H1 (cell line): ENCODE results near the gene RERE. TPM values are rescaled to one million over a fixed set of nuclear protein-coding genes. Genes with fewer than 3 reads are reported as not detected.

ENCODE experiments used
- CTCF ChIA-PET: fragments of 300-600 bp; sonication (Branson Sonifier 250); formaldehyde crosslinking; loops from one replicate; lab custom pipeline; 2021; ENCODE audit not compliant: partially characterized antibody; lab: Charles Lee
- POLR2A ChIA-PET: fragments of 300-600 bp; sonication (Branson Sonifier 250); formaldehyde crosslinking; loops from one replicate; lab custom pipeline; 2021; ENCODE audit warnings: inconsistent platforms; ENCODE audit not compliant: partially characterized antibody; lab: Charles Lee
- DNase-seq, 2 experiments: peaks; one replicate each; pipeline versions ENCODE4 v3.0.0 to v3.0.0-alpha.2; 2010 to 2022; ENCODE audit warnings: low spot score in 2 of 2, low read depth in 1 of 2, mixed read lengths in 1 of 2
- FAIRE-seq: peaks from 2 replicates; lab custom pipeline; 2011; peaks lifted over from hg19 to GRCh38; lab: Jason Lieb, UNC
- H2AFZ ChIP-seq: 2 replicates; pipeline ENCODE4 v1.8.1; 2012; ENCODE audit warnings: low read length, inconsistent platforms
- H2AK5ac ChIP-seq: 2 replicates; pipeline ENCODE4 v1.6.1; 2013; ENCODE audit warnings: low read depth, low read length
- H2BK120ac ChIP-seq: replicated peaks from 2 replicates; pipeline ENCODE3; 2013; ENCODE audit warnings: low read depth, low read length, inconsistent platforms
- H2BK12ac ChIP-seq: 2 replicates; pipeline ENCODE4 v1.6.1; 2013; ENCODE audit warnings: low read depth, low read length
- H2BK15ac ChIP-seq: 2 replicates; pipeline ENCODE4 v1.6.1; 2013; ENCODE audit warnings: low read length
- H2BK20ac ChIP-seq: 2 replicates; pipeline ENCODE4 v1.6.1; 2013; ENCODE audit warnings: low read length
- H2BK5ac ChIP-seq: 2 replicates; pipeline ENCODE4 v1.6.1; 2013; ENCODE audit warnings: low read depth, low read length
- H3K14ac ChIP-seq: 2 replicates; pipeline ENCODE4 v1.6.1; 2013; ENCODE audit warnings: inconsistent platforms; ENCODE audit not compliant: insufficient read length
- H3K18ac ChIP-seq: 2 replicates; pipeline ENCODE4 v1.6.1; 2013; ENCODE audit warnings: low read length; ENCODE audit errors: extremely low read depth
- H3K23ac ChIP-seq: 2 replicates; pipeline ENCODE4 v1.6.1; 2013; ENCODE audit warnings: inconsistent platforms; ENCODE audit not compliant: insufficient read length
- H3K23me2 ChIP-seq: 2 replicates; pipeline ENCODE4 v1.6.1; 2013; ENCODE audit warnings: low read depth, low read length
- H3K27ac ChIP-seq: 2 replicates; pipeline ENCODE4 v1.6.1; 2011; ENCODE audit warnings: low read depth, low read length, inconsistent platforms
- H3K27me3 ChIP-seq, 4 experiments: replicated peaks in 1 of 4; 1 replicate in 1 of 4; 2 replicates in 3 of 4; pipeline versions ENCODE4 v1.6.1 to v1.8.1; 2011 to 2013; ENCODE audit warnings: low read length in 3 of 4, mild to moderate bottlenecking in 3 of 4, inconsistent platforms in 2 of 4, mixed read lengths in 2 of 4, moderate library complexity in 1 of 4; ENCODE audit not compliant: control insufficient read depth in 3 of 4, insufficient read depth in 3 of 4; ENCODE audit errors: extremely low read depth in 1 of 4
- H3K36me3 ChIP-seq, 4 experiments: 2 replicates each; pipeline versions ENCODE4 v1.6.1 to v1.8.1; 2011 to 2013; ENCODE audit warnings: mild to moderate bottlenecking in 4 of 4, low read length in 3 of 4, moderate library complexity in 2 of 4, control low read depth in 1 of 4, inconsistent platforms in 1 of 4; ENCODE audit not compliant: insufficient read depth in 4 of 4, control insufficient read depth in 2 of 4
- H3K4ac ChIP-seq: replicated peaks from 2 replicates; pipeline ENCODE3; 2013; ENCODE audit warnings: low read length, low read depth, mixed read lengths, inconsistent platforms; ENCODE audit not compliant: insufficient read length
- H3K4me1 ChIP-seq, 4 experiments: replicated peaks in 1 of 4; 1 replicate in 1 of 4; 2 replicates in 3 of 4; pipeline versions ENCODE4 v1.6.1 to v1.8.1; 2011 to 2013; ENCODE audit warnings: low read length in 3 of 4, inconsistent platforms in 2 of 4, mixed read lengths in 1 of 4; ENCODE audit not compliant: insufficient read depth in 4 of 4, control insufficient read depth in 3 of 4
- H3K4me2 ChIP-seq, 2 experiments: 2 replicates each; pipeline versions ENCODE4 v1.6.1 to v1.8.1; 2011 to 2013; ENCODE audit warnings: low read depth in 2 of 2, low read length in 2 of 2, control low read depth in 1 of 2, inconsistent platforms in 1 of 2, mild to moderate bottlenecking in 1 of 2; ENCODE audit not compliant: insufficient read depth in 1 of 2
- H3K4me3 ChIP-seq, 4 experiments: fragments of 200-600, 300-600 bp in 1 of 4; sonication (generic), shearing (Covaris generic), sonication (Bioruptor Twin) in 1 of 4; 2 replicates each; pipeline versions ENCODE4 v1.5.1 to v1.8.1; 2011 to 2016; ENCODE audit warnings: low read length in 4 of 4, low read depth in 3 of 4, control low read depth in 2 of 4, inconsistent platforms in 2 of 4, mild to moderate bottlenecking in 2 of 4, mixed read lengths in 1 of 4, moderate library complexity in 1 of 4; ENCODE audit not compliant: insufficient read depth in 2 of 4; ENCODE audit errors: extremely low read depth in 1 of 4
- H3K56ac ChIP-seq: replicated peaks from 2 replicates; pipeline ENCODE3; 2013; ENCODE audit warnings: low read depth, mild to moderate bottlenecking, mixed read lengths, low read length, inconsistent platforms; ENCODE audit not compliant: insufficient read length
- H3K79me1 ChIP-seq: 2 replicates; pipeline ENCODE4 v1.6.1; 2013; ENCODE audit warnings: low read depth, low read length, control low read depth
- H3K79me2 ChIP-seq, 2 experiments: 2 replicates each; pipeline versions ENCODE4 v1.6.1 to v1.8.1; 2012 to 2013; ENCODE audit warnings: low read length in 2 of 2, mild to moderate bottlenecking in 2 of 2, inconsistent platforms in 1 of 2; ENCODE audit not compliant: insufficient read depth in 2 of 2, control insufficient read depth in 1 of 2
- H3K9ac ChIP-seq, 4 experiments: replicated peaks in 1 of 4; 1 replicate in 1 of 4; 2 replicates in 3 of 4; pipeline versions ENCODE4 v1.6.1 to v1.8.1; 2011 to 2013; ENCODE audit warnings: low read depth in 3 of 4, low read length in 3 of 4, control low read depth in 2 of 4, mild to moderate bottlenecking in 2 of 4, moderate library complexity in 2 of 4, inconsistent platforms in 1 of 4; ENCODE audit errors: extremely low read depth in 1 of 4
- H3K9me3 ChIP-seq, 2 experiments: 2 replicates each; pipeline versions ENCODE4 v1.6.1 to v1.8.1; 2012 to 2013; ENCODE audit warnings: mild to moderate bottlenecking in 2 of 2, moderate library complexity in 2 of 2, control low read depth in 1 of 2, inconsistent platforms in 1 of 2, low read depth in 1 of 2, low read length in 1 of 2, mixed read lengths in 1 of 2; ENCODE audit not compliant: insufficient read depth in 2 of 2
- H4K20me1 ChIP-seq, 2 experiments: replicated peaks in 1 of 2; 2 replicates each; pipeline versions ENCODE3 to v1.8.1; 2011 to 2013; ENCODE audit warnings: inconsistent platforms in 2 of 2, low read length in 2 of 2, mild to moderate bottlenecking in 1 of 2; ENCODE audit not compliant: insufficient read depth in 2 of 2, control insufficient read depth in 1 of 2
- H4K5ac ChIP-seq: 2 replicates; pipeline ENCODE4 v1.6.1; 2013; ENCODE audit warnings: low read length, low read depth, mixed read lengths, inconsistent platforms; ENCODE audit not compliant: insufficient read length
- H4K8ac ChIP-seq: 2 replicates; pipeline ENCODE4 v1.8.0; 2013; ENCODE audit warnings: mild to moderate bottlenecking, moderate library complexity, low read length, inconsistent platforms; ENCODE audit not compliant: insufficient read depth; ENCODE audit errors: extremely low read depth
- H4K91ac ChIP-seq: replicated peaks from 2 replicates; pipeline ENCODE3; 2013; ENCODE audit warnings: low read length, mixed read lengths, inconsistent platforms; ENCODE audit not compliant: insufficient read length
- ASH2L ChIP-seq: fragments of 200-600, 300-600 bp; sonication (generic); IDR thresholded peaks from one replicate; pipeline ENCODE4 v1.7.1; 2017; ENCODE audit warnings: low read length
- BCL11A ChIP-seq, 2 experiments: IDR thresholded peaks; one replicate each; pipeline ENCODE4 v1.6.1; 2011; ENCODE audit warnings: low read depth in 2 of 2, low read length in 2 of 2, mild to moderate bottlenecking in 2 of 2
- CBX8 ChIP-seq: fragments of 300-800, 300-1000 bp; sonication (generic); IDR thresholded peaks from 2 replicates; pipeline ENCODE4 v1.7.1; 2016; ENCODE audit warnings: low read depth, low read length, borderline replicate concordance
- CHD1 ChIP-seq: IDR thresholded peaks from 2 replicates; pipeline ENCODE4 v1.6.1; 2012; ENCODE audit warnings: low read depth, low read length, improper control_type of control experiment
- HDAC6 ChIP-seq: IDR thresholded peaks from one replicate; pipeline ENCODE4 v1.7.1; 2012; ENCODE audit warnings: low read depth, mild to moderate bottlenecking, inconsistent platforms, low read length, moderate library complexity
- NANOG ChIP-seq: IDR thresholded peaks from 2 replicates; pipeline ENCODE4 v1.6.1; 2011; ENCODE audit warnings: low read length, low read depth, mild to moderate bottlenecking, inconsistent platforms; ENCODE audit not compliant: insufficient read depth, poor library complexity, severe bottlenecking
- SUZ12 ChIP-seq: fragments of 200-600 bp; sonication (generic); IDR thresholded peaks from 2 replicates; pipeline ENCODE4 v1.6.1; 2012; ENCODE audit warnings: mild to moderate bottlenecking, inconsistent platforms, low read length, moderate library complexity, mixed read lengths
- TCF12 ChIP-seq: IDR thresholded peaks from 2 replicates; pipeline ENCODE4 v1.6.1; 2011; ENCODE audit warnings: low read depth, mild to moderate bottlenecking, low read length
- WGBS, 2 experiments: shearing (Covaris generic) in 1 of 2; methylation state at CpG; one replicate each; pipeline versions ENCODE4 v1.1.6 to v1.1.7; 2013 to 2015; ENCODE audit warnings: low lambda C conversion rate in 2 of 2, mixed read lengths in 2 of 2, inconsistent platforms in 1 of 2, low coverage in 1 of 2, missing lambda C conversion rate in 1 of 2; ENCODE audit not compliant: insufficient replicate concordance in 2 of 2, insufficient coverage in 1 of 2, insufficient read length in 1 of 2; ENCODE audit errors: extremely low coverage in 1 of 2, missing lambda C conversion rate in 1 of 2; 5-methylcytosine and 5-hydroxymethylcytosine counted together
- polyA plus RNA-seq, 7 experiments: library from polyadenylated mRNA; depleted of rRNA in 3 of 7; stranded (reverse) in 5 of 7; unstranded in 2 of 7; fragments of >200 nt in 5 of 7; fragments of 200-250 nt in 2 of 7; gene quantifications; 1 replicate in 5 of 7; 2 replicates in 1 of 7; 4 replicates in 1 of 7; pipeline versions ENCODE4 v1.2.1 to v1.2.3, GENCODE V29; 2011 to 2013; ENCODE audit warnings: missing spikeins in 2 of 7, mixed read lengths in 2 of 7
- total RNA-seq: library from RNA; stranded (reverse); fragmentation: NEBNext Ultra II Directional; extraction: Animal tissue kit (Norgen Biotek cat#: 25700); gene quantifications from 2 replicates; pipeline ENCODE4 v1.2.1, GENCODE V29; 2021
- TF ChIP-seq, protein P1 (sequence below): IDR thresholded peaks from 2 replicates; pipeline ENCODE4 v1.6.1; 2011; ENCODE audit warnings: low read depth, mild to moderate bottlenecking, low read length; ENCODE audit not compliant: insufficient read depth
- TF ChIP-seq, protein P2 (sequence below): IDR thresholded peaks from 2 replicates; pipeline ENCODE4 v1.6.1; 2012; ENCODE audit warnings: inconsistent platforms
- TF ChIP-seq, protein P3 (sequence below): IDR thresholded peaks from 2 replicates; pipeline ENCODE4 v1.6.1; 2012; ENCODE audit warnings: low read length, inconsistent platforms

RERE gene
- total and polyA plus RNA-seq, 2 of the 8 experiments (the other 6 are each of a cell fraction or from before 2014, with no cell fraction given) = 15.3 to 142 TPM

DNA sequence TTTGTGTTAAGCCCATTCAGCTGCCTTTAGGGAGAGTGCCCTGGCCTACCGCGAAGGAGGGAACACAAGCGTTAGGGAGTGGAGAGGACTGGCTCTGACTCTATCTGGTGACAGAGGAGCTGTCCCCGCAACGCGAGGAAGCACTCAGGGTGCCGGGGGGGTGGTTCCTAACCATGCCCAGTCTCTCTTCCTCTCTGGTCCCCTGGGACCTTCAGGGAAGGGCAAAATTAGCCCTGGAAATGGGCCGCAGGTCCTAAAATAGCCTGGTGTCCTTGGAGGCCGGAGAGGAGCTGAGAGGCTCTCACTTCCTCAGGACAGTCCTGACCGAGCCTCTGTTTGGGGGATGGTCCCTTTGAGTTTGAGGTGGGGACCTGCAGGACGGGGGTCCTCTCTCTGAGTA lies 493.7 kb downstream of the RERE start:
- no peaks in the 10 kb centered on the region; a peak in 1 of 7 replicates for H3K4me1 ChIP-seq
- DNase-seq = no peak
- H3K23ac ChIP-seq = no peak overlapping the region
- no peaks in the 10 kb centered on the region for H3K79me1 ChIP-seq
- no peak overlapping the region for H3K27ac ChIP-seq
- H2BK15ac ChIP-seq = no peak overlapping the region
- ChIA-PET CTCF (interaction anchor here (0.7 to 2.6 kb wide), 11 partner anchors 8 to 402 kb away, joined by 3 to 10 read pairs (median 4); no protein-coding TSS in a partner anchor), POLR2A (interaction anchor here (1.2 kb wide), 1 partner anchor 9 kb away, joined by 7 read pairs; no protein-coding TSS in a partner anchor)
- H4K8ac ChIP-seq = no peak overlapping the region
- H3K4me3 ChIP-seq = no peak overlapping the region
- peaks cover 10% of the 10 kb centered on the region; the same call in 1 of the 2 replicates for H3K23me2 ChIP-seq
- H4K20me1 ChIP-seq = peaks cover 0 to 1% of the 10 kb centered on the region in 2 experiments
- no peak overlapping the region for H3K4me2 ChIP-seq
- no peak overlapping the region for H3K18ac ChIP-seq
- H2AK5ac ChIP-seq = no peak overlapping the region
- no peak overlapping the region for H2BK20ac ChIP-seq
- H3K27me3 ChIP-seq = peaks cover 0 to 2% (median 1%) of the 10 kb centered on the region in 4 experiments; a peak in 2 of 7 replicates
- H3K56ac ChIP-seq = no peak overlapping the region
- 81% methylated on average over 9 of the region's 11 CpGs; no CpG with 5 or more reads in 1 of the 2 experiments for WGBS, 2 experiments
- H3K9me3 ChIP-seq = no peaks in the 10 kb centered on the region
- no peak overlapping the region for H4K91ac ChIP-seq
- FAIRE-seq = no peak
- 0 out of 2 replicates have a peak overlapping the region, but pooled peaks have one; percentile 6 for H2BK12ac ChIP-seq
- no peak overlapping the region for H3K14ac ChIP-seq
- no peak overlapping the region for H2AFZ ChIP-seq
- H3K36me3 ChIP-seq = no peaks in the 10 kb centered on the region
- H3K9ac ChIP-seq = no peak overlapping the region
- no peaks in the 10 kb centered on the region for H3K79me2 ChIP-seq
- no peak overlapping the region for H3K4ac ChIP-seq
- no peak overlapping the region for H2BK120ac ChIP-seq
- no peak overlapping the region for H4K5ac ChIP-seq
- H2BK5ac ChIP-seq = no peak overlapping the region
- TF ChIP-seq ASH2L = no peak
- no peak for TF ChIP-seq NANOG
- no peak for TF ChIP-seq CBX8
- no peak for TF ChIP-seq TCF12
- TF ChIP-seq BCL11A (IDR thresholded peaks at IDR 0.05; ENCODE audit: low read depth in 2 of 2, low read length in 2 of 2) = no peak
- TF ChIP-seq, protein P1, sequence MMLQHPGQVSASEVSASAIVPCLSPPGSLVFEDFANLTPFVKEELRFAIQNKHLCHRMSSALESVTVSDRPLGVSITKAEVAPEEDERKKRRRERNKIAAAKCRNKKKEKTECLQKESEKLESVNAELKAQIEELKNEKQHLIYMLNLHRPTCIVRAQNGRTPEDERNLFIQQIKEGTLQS = no peak
- no peak for TF ChIP-seq HDAC6
- TF ChIP-seq, protein P2, sequence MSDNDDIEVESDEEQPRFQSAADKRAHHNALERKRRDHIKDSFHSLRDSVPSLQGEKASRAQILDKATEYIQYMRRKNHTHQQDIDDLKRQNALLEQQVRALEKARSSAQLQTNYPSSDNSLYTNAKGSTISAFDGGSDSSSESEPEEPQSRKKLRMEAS = no peak
- no peak for TF ChIP-seq SUZ12
- TF ChIP-seq CHD1 = no peak
- TF ChIP-seq, protein P3, sequence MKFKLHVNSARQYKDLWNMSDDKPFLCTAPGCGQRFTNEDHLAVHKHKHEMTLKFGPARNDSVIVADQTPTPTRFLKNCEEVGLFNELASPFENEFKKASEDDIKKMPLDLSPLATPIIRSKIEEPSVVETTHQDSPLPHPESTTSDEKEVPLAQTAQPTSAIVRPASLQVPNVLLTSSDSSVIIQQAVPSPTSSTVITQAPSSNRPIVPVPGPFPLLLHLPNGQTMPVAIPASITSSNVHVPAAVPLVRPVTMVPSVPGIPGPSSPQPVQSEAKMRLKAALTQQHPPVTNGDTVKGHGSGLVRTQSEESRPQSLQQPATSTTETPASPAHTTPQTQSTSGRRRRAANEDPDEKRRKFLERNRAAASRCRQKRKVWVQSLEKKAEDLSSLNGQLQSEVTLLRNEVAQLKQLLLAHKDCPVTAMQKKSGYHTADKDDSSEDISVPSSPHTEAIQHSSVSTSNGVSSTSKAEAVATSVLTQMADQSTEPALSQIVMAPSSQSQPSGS = no peak
